ENCODE data around the gene ZNF593.
A peak's percentile ranks its signal among the peaks of the same experiment; 100 is the strongest.

Gene ZNF593

DNA sequence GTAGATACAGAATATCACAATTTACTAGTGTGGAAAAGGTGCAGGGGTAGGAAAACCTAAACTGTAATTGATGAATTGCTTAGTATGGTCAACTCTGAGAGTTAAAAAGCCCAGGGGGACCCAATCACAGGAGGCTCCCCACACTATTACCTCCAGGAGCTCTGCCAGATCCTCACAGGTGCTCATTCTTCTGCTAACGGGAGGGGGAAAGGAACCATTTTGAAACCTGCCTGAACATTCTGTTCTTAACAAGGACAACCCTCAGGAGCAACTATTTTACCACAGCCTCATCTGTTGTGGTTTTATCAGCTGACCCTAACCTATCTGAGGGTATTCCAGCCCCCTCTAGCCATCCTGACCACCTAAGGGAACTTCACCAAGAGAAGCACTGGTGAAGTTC is 39.0 kb upstream of the ZNF593 start:
- WGBS, result 76% methylated on average over 1 of the region's 1 CpG
- H3K27ac ChIP-seq (ENCODE audit: low read depth, low read length), result no peak overlapping the region
- no peak overlapping the region for H3K9ac ChIP-seq (ENCODE audit: low read depth, low read length)
- H3K27me3 ChIP-seq (ENCODE audit: insufficient read depth, low read length), result no peaks in the 10 kb centered on the region
- H3K4me3 ChIP-seq (ENCODE audit: low read length), result no peak overlapping the region
- H3K9me3 ChIP-seq (ENCODE audit: insufficient read depth, low read depth, low read length), result no peaks in the 10 kb centered on the region
- peaks cover 12% of the 10 kb centered on the region for H3K4me1 ChIP-seq (ENCODE audit: insufficient read depth, low read length)
- no peaks in the 10 kb centered on the region for H3K36me3 ChIP-seq (ENCODE audit: insufficient read depth, low read length)

DNA sequence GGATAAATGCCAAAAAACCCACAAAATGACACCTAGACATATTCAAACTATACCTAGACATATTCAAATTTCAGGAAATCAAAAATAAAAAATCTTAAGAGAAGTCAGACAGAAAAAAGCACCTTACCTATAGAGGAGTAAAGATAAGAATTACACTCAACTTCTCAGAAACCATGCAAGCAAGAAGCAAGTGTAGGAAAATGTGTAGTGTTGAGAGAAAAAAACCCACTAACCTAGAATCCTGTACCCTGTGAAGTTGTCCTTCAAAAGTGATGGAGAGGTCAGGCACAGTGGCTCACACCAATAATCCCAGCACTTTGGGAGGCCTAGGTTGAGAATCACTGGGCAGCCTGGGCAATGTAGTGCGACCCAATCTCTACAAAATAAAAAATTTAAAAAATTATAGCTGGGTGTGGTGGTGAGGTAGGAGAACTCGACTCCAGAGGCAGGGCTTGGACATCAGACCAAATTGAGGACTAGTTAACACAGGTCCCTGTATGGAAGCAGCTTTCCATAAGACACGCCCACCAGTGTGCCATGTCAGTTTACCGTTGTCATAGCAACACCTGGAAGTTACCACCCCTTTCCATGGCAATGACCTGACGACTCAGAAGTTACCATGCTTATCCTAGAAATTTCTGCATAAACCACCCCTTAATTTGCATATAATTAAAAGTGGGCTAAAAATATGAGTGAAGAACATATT is 37.4 kb upstream of the ZNF593 start:
- Histone ChIP-seq H3K27me3 (ENCODE audit: insufficient read depth, low read length) (no peaks in the 10 kb centered on the region), H3K27ac (ENCODE audit: low read depth, low read length) (no peak overlapping the region), H3K9ac (ENCODE audit: low read depth, low read length) (no peak overlapping the region), H3K4me1 (ENCODE audit: insufficient read depth, low read length) (peaks cover 4% of the 10 kb centered on the region; the same call in 1 of the 2 replicates), H3K9me3 (ENCODE audit: insufficient read depth, low read depth, low read length) (no peaks in the 10 kb centered on the region), H3K4me3 (ENCODE audit: low read length) (no peak overlapping the region), H3K36me3 (ENCODE audit: insufficient read depth, low read length) (no peaks in the 10 kb centered on the region)
- 80% methylated on average over 4 of the region's 5 CpGs for WGBS

DNA sequence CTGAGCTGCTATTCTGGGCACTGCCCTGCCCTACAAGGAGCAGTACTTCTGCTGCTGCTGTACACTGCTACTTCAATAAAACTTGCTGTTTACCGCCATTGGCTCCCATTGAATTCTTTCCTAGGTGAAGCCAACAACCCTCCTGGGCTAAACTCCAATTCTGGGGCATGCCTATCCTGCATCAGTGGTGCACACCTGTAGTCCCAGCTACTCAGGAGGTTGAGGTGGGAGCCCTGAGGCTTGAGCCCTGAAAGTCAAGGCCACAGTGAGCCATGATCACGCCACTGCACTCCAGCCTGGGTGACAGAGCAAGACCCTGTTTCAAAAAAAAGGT is 36.9 kb upstream of the ZNF593 start:
- Histone ChIP-seq H3K4me1 (ENCODE audit: insufficient read depth, low read length) (no peaks in the 10 kb centered on the region), H3K4me3 (ENCODE audit: low read length) (no peak overlapping the region), H3K9me3 (ENCODE audit: insufficient read depth, low read depth, low read length) (no peaks in the 10 kb centered on the region), H3K27ac (ENCODE audit: low read depth, low read length) (no peak overlapping the region), H3K36me3 (ENCODE audit: insufficient read depth, low read length) (no peaks in the 10 kb centered on the region), H3K27me3 (ENCODE audit: insufficient read depth, low read length) (no peaks in the 10 kb centered on the region), H3K9ac (ENCODE audit: low read depth, low read length) (no peak overlapping the region)
- WGBS, result 90% methylated on average over 2 of the region's 2 CpGs

DNA sequence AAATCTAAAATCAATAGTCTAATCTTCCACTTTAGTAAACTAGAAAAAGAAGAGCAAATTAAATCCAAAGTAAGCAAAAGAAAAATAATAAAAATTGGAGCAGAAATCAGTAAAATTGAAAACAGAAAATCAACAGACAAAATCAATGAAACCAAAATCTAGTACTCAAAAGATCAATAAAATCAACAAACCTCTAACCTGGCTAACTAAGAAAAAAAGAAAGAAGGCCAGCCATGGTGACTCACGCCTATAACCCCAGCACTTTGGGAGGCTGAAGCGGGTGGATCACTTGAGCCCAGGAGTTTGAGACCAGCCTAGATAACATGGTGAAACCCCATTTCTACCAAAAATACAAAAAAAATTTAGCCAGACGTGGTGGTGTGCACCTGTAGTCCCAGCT is 35.2 kb upstream of the ZNF593 start:
- H3K9me3 ChIP-seq (ENCODE audit: insufficient read depth, low read depth, low read length), result no peaks in the 10 kb centered on the region
- 82% methylated on average over 3 of the region's 3 CpGs for WGBS

DNA sequence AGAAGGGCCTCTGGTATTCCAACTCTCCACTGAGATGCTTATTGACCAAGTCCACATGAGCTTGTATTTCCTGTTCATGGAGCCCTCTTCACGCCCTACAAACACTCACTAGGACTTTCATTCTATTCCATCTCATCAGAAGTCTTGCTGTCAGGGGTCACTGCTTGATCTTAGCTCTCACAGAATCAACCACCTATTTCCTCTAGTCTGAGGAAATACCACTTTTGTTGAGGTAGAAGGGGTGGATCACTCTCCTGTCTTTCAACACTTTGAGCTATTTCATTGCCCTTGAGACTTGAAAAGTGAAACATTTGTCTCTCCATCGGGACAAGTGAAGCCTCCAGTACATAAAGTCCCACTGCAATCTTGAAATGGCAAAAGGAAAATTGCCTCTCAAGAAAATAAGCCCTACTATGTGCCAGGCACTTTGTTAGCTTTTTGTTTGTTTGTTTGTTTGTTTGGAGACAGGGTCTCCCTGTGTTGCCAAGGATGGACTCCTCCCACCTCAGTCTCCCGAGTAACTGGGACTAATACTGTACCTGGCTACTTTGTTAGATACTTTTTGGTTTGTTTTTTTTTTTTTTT is 30.6 kb upstream of the ZNF593 start:
- 76% methylated on average over 2 of the region's 3 CpGs for WGBS
- Histone ChIP-seq H3K9ac (ENCODE audit: low read depth, low read length) (no peak overlapping the region), H3K36me3 (ENCODE audit: insufficient read depth, low read length) (no peaks in the 10 kb centered on the region), H3K27ac (ENCODE audit: low read depth, low read length) (no peak overlapping the region), H3K9me3 (ENCODE audit: insufficient read depth, low read depth, low read length) (no peaks in the 10 kb centered on the region), H3K27me3 (ENCODE audit: insufficient read depth, low read length) (peaks cover 5% of the 10 kb centered on the region; the same call in 1 of the 2 replicates), H3K4me1 (ENCODE audit: insufficient read depth, low read length) (no peaks in the 10 kb centered on the region; the same call in 1 of the 2 replicates), H3K4me3 (ENCODE audit: low read length) (no peak overlapping the region)

More for the DNA sequence above, 35.2 kb upstream of the ZNF593 start:
- Histone ChIP-seq H3K9ac (ENCODE audit: low read depth, low read length) (no peak overlapping the region), H3K36me3 (ENCODE audit: insufficient read depth, low read length) (no peaks in the 10 kb centered on the region), H3K4me1 (ENCODE audit: insufficient read depth, low read length) (no peaks in the 10 kb centered on the region; the same call in 1 of the 2 replicates), H3K27ac (ENCODE audit: low read depth, low read length) (no peak overlapping the region), H3K4me3 (ENCODE audit: low read length) (no peak overlapping the region), H3K27me3 (ENCODE audit: insufficient read depth, low read length) (no peaks in the 10 kb centered on the region)

DNA sequence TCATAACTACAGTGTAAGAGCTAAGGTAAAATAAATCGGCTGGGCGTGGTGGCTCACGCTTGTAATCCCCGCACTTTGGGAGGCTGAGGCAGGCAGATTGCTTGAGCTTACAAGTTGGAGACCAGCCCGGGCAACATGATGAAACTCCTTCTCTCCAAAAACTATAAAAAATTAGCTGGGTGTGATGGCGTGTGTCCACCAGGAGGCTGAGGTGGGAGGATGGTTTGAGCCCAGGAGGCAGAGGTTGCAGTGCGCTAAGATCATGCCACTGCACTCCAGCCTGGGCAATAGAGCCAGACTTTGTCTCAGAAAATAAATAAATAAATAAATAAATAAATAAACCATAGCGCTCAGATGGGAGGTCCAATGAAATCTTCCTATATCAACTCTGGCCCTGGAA is 27.5 kb upstream of the ZNF593 start:
- no peaks in the 10 kb centered on the region; the same call in 1 of the 2 replicates for H3K4me1 ChIP-seq (ENCODE audit: insufficient read depth, low read length)
- H3K27me3 ChIP-seq (ENCODE audit: insufficient read depth, low read length), result peaks cover 33% of the 10 kb centered on the region
- no peak overlapping the region for H3K4me3 ChIP-seq (ENCODE audit: low read length)
- no peaks in the 10 kb centered on the region for H3K36me3 ChIP-seq (ENCODE audit: insufficient read depth, low read length)
- H3K27ac ChIP-seq (ENCODE audit: low read depth, low read length), result no peak overlapping the region
- H3K9me3 ChIP-seq (ENCODE audit: insufficient read depth, low read depth, low read length), result no peaks in the 10 kb centered on the region
- 95% methylated on average over 8 of the region's 8 CpGs for WGBS
- no peak overlapping the region for H3K9ac ChIP-seq (ENCODE audit: low read depth, low read length)

DNA sequence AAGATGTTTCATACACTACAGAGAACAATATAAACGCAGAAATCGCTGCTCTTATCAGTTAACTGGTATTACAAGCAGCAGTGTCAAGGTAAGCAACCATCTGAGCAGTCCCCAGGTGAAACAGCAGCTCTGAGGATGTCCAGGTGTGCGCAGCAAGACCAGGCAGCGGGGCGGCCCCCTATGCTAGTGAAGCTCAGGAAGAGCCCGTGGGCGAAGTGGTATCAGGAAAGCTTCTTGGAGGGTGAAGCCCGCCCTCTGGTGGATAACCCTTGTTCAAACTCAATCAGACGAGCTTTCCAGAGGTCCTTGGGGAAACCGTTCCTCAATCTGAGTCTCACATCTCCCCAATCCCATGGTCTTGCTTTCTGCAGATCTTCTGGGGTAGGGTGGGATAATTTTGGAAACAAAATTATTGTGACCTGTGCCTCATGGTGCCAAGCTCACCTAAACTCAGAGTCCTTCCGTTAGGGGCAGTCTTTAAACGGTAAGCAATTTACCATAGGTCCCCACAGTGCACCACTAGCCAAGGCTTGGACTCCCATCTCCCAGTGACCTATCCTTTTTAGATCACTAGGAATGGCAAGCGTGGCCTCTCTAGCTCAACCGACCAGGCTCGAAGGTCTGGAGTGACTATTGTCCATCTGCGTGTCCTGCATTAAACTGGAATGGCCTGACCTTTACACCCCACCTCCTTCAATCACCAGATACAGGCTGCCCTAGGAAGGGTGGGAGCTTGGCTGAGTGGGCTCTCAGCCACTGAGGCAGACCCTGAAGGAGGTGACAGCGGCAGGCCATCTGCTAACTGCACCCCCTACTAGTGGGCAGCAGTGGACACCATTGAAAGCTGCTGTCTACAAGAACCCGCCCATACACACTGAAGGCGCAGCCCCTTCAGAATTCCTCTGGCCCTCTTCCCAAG is 24.4 kb upstream of the ZNF593 start:
- H3K36me3 ChIP-seq (ENCODE audit: insufficient read depth, low read length), result no peaks in the 10 kb centered on the region
- H3K27me3 ChIP-seq (ENCODE audit: insufficient read depth, low read length), result peaks cover 54% of the 10 kb centered on the region
- H3K9ac ChIP-seq (ENCODE audit: low read depth, low read length), result no peak overlapping the region
- no peaks in the 10 kb centered on the region for H3K4me1 ChIP-seq (ENCODE audit: insufficient read depth, low read length)
- H3K4me3 ChIP-seq (ENCODE audit: low read length), result no peak overlapping the region
- no peaks in the 10 kb centered on the region for H3K9me3 ChIP-seq (ENCODE audit: insufficient read depth, low read depth, low read length)
- H3K27ac ChIP-seq (ENCODE audit: low read depth, low read length), result no peak overlapping the region
- WGBS, result 35% methylated on average over 19 of the region's 19 CpGs

DNA sequence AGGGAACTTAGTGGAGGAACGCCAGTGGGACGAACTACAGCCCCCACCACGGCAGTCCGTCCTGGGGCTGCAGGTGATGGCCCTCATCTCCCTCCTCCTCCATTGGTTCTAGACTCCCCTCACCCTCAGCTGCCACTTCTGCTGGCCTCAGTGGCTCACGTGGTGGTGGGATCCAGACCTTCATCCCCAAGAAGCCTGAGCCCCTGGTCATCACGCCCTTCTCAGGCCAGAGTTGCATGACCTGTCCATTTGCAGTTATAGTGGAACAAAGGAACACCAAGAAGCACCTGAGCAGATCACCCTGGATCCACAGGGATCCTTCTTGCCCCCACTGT is 23.8 kb upstream of the ZNF593 start:
- H3K27me3 ChIP-seq (ENCODE audit: insufficient read depth, low read length), result peaks cover 59% of the 10 kb centered on the region
- H3K36me3 ChIP-seq (ENCODE audit: insufficient read depth, low read length), result no peaks in the 10 kb centered on the region
- no peaks in the 10 kb centered on the region for H3K9me3 ChIP-seq (ENCODE audit: insufficient read depth, low read depth, low read length)
- 69% methylated on average over 6 of the region's 6 CpGs for WGBS
- H3K27ac ChIP-seq (ENCODE audit: low read depth, low read length), result no peak overlapping the region
- no peak overlapping the region for H3K9ac ChIP-seq (ENCODE audit: low read depth, low read length)
- H3K4me1 ChIP-seq (ENCODE audit: insufficient read depth, low read length), result no peaks in the 10 kb centered on the region
- H3K4me3 ChIP-seq (ENCODE audit: low read length), result no peak overlapping the region

DNA sequence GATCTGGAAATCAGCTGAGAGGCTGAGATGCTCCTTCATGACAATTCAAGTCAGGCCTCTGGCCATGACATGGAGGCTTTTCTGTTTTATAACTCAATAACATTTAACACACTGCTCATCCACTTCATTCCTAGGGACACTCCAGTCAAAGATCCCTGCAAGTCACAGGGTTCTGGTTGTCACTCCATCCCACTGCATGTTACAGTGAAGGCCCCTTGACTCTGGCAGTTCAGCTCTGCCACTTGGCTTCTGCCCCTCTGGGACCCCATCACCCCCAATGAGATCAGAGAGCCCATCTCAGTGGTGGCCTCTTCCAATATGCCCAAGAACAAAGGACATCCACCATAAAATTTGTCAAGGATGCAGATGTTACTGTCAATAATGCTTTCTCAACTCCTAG is 20.8 kb upstream of the ZNF593 start:
- H3K9ac ChIP-seq (ENCODE audit: low read depth, low read length), result no peak overlapping the region
- H3K4me1 ChIP-seq (ENCODE audit: insufficient read depth, low read length), result no peaks in the 10 kb centered on the region
- H3K27ac ChIP-seq (ENCODE audit: low read depth, low read length), result no peak overlapping the region
- no peak overlapping the region for H3K4me3 ChIP-seq (ENCODE audit: low read length)
- H3K9me3 ChIP-seq (ENCODE audit: insufficient read depth, low read depth, low read length), result no peaks in the 10 kb centered on the region
- peaks cover 83% of the 10 kb centered on the region for H3K27me3 ChIP-seq (ENCODE audit: insufficient read depth, low read length)
- H3K36me3 ChIP-seq (ENCODE audit: insufficient read depth, low read length), result no peaks in the 10 kb centered on the region

DNA sequence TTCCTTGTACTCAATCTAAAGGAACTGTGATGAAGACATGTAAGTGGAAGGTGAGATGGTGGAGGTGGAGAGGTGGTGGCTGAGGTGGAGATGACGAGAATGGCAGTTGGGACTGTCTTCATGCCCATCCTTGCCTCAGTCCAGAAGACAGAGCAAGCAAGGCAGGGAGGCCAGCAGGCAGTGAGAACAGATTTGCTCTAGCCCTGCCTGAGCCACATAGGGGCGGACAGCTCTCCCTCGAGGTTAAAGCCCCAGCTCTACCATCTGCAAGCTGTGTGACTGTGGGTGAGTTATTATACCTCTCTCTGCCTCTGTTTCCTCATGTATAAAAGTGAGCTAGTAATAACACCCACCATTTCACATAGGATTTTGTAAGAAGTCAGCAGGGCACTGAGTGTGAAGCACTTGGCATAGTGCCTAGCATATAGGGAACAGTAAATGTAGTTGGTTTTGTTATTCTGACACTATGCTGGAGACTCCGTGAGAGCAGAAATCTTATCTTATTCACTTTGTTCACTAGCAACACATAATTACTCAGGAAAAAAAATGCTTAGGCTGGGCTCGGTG is 15.7 kb upstream of the ZNF593 start:
- Histone ChIP-seq H3K4me1 (ENCODE audit: insufficient read depth, low read length) (peaks cover 32% of the 10 kb centered on the region), H3K9me3 (ENCODE audit: insufficient read depth, low read depth, low read length) (no peaks in the 10 kb centered on the region), H3K27me3 (ENCODE audit: insufficient read depth, low read length) (peaks cover 94% of the 10 kb centered on the region), H3K4me3 (ENCODE audit: low read length) (no peak overlapping the region), H3K9ac (ENCODE audit: low read depth, low read length) (no peak overlapping the region), H3K36me3 (ENCODE audit: insufficient read depth, low read length) (no peaks in the 10 kb centered on the region), H3K27ac (ENCODE audit: low read depth, low read length) (no peak overlapping the region)
- WGBS, result 60% methylated on average over 5 of the region's 5 CpGs

DNA sequence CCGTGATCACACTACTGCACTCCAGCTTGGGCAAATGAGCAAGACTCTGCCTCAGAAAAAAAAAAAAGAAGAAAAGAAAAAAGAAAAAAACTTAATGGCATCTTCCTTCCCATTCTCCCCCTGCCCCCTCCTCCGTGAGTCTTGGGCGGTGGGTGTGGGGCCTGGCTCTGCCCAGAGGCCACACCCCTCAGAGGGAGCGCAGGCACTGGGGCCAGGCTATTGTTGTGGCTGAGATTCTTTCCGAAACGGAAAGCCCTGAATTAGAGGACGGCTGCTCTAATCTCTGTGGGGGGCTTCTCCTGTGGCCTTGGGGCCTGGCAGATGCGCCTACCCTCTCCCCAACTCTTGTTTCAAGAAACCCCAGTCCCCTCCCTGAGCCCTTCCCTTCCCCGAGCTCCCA is 15.0 kb upstream of the ZNF593 start:
- 2% methylated on average over 9 of the region's 9 CpGs for WGBS
- H3K36me3 ChIP-seq (ENCODE audit: insufficient read depth, low read length), result no peaks in the 10 kb centered on the region
- no peak overlapping the region for H3K9ac ChIP-seq (ENCODE audit: low read depth, low read length)
- peaks cover 37% of the 10 kb centered on the region for H3K4me1 ChIP-seq (ENCODE audit: insufficient read depth, low read length)
- H3K9me3 ChIP-seq (ENCODE audit: insufficient read depth, low read depth, low read length), result no peaks in the 10 kb centered on the region
- H3K4me3 ChIP-seq (ENCODE audit: low read length), result peak overlapping the region; percentile 41
- no peak overlapping the region for H3K27ac ChIP-seq (ENCODE audit: low read depth, low read length)
- H3K27me3 ChIP-seq (ENCODE audit: insufficient read depth, low read length), result peaks cover 97% of the 10 kb centered on the region

All from HUES64 (cell line).